ENCODE measurements around the gene TMEFF2. TPM values are rescaled to one million over a fixed set of nuclear protein-coding genes. Genes with fewer than 3 reads are reported as not detected.

The TMEFF2 gene
- total and polyA plus RNA-seq, 2 donors (not counting 1 experiment from before 2014, with no cell fraction given): not detected

GRCh38 chr2:191980483-191980882, 214.2 kb downstream of the TMEFF2 start:
- POLR2A ChIA-PET: no interaction called here
- Histone ChIP-seq H3K9ac (ENCODE audit: low read length) (no peak overlapping the region), H3K4me2 (replicated peaks; ENCODE audit: low read depth, low read length, poor library complexity, severe bottlenecking) (no peak overlapping the region), H3K27ac (ENCODE audit: low read length in 2 of 2) (no peak overlapping the region), H3K36me3 (replicated peaks in 1 of 2; ENCODE audit: control extremely low read depth in 1 of 2, control insufficient read depth in 1 of 2, extremely low read depth in 1 of 2, insufficient read depth in 2 of 2, low read length in 1 of 2) (no peaks in the 10 kb centered on the region), H3K4me3 (ENCODE audit: control extremely low read depth in 1 of 5, extremely low read depth in 1 of 5, insufficient read depth in 1 of 5, low read depth in 2 of 5, low read length in 4 of 5) (no peak overlapping the region), H3K79me2 (ENCODE audit: control insufficient read depth, insufficient read depth, low read length) (no peaks in the 10 kb centered on the region), H3K9me3 (ENCODE audit: control extremely low read depth in 1 of 3, control insufficient read depth in 2 of 3, insufficient read depth in 1 of 3, low read length in 2 of 3) (no peaks in the 10 kb centered on the region), H3K27me3 (replicated peaks in 1 of 4; ENCODE audit: control extremely low read depth in 1 of 4, control insufficient read depth in 3 of 4, insufficient read depth in 4 of 4, low read length in 3 of 4) (no peaks in the 10 kb centered on the region), H3K4me1 (ENCODE audit: control insufficient read depth in 2 of 2, insufficient read depth in 2 of 2, low read length in 2 of 2) (no peaks in the 10 kb centered on the region), H4K20me1 (ENCODE audit: control insufficient read depth, insufficient read depth, low read length, poor library complexity, severe bottlenecking) (no peaks in the 10 kb centered on the region), H2AFZ (ENCODE audit: insufficient read depth, low read depth, low read length, poor library complexity, severe bottlenecking) (no peak overlapping the region)
- WGBS (ENCODE audit: insufficient coverage): 84% methylated on average over 3 of the region's 3 CpGs
- CTCF ChIA-PET: no interaction called here
- DNase-seq (no peak), ATAC-seq (ENCODE audit: low read depth) (no peak)
- H3K4me3 Mint-ChIP-seq: no peak overlapping the region
- TF ChIP-seq EZH2 (IDR thresholded peaks at IDR 0.05; ENCODE audit: borderline replicate concordance, insufficient read depth, low read depth, low read length, poor library complexity, severe bottlenecking) (no peak), CTCF (IDR thresholded peaks at IDR 0.05) (no peak)
- intact Hi-C loops (cut with micrococcal nuclease): no loop called here
- no peaks in the 10 kb centered on the region for H3K9me3 Mint-ChIP-seq (ENCODE audit: insufficient read depth)
- H3K27ac Mint-ChIP-seq: no peak overlapping the region
- H3K4me1 Mint-ChIP-seq: no peaks in the 10 kb centered on the region
- H3K27me3 Mint-ChIP-seq: no peaks in the 10 kb centered on the region

DNA sequence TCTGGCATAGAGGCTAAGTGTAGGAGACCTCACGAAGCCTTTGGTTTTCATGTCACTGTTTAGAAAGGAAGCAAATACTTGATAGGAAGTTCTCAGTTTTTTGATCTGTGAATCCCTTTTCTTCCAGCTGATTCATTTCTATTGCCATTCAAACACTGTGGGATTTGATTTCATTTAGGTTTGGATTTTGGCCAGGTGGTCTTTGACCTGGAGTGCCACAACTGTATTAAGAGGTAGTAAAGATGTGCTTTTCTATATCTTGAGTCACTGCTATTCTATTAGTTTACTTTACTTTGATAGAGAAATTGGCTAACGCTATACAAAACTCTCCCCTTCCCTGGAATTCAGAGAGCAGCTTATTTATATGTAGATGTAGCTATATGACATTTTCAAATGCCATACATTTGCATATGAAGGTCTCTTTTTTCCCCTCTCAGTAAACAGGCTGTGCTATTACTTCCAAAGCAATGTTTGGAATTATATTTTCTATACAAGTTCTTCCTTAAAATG, 215.5 kb downstream of the TMEFF2 start:
- intact Hi-C loops (cut with micrococcal nuclease): no loop called here
- Histone ChIP-seq H3K4me2 (replicated peaks; ENCODE audit: low read depth, low read length, poor library complexity, severe bottlenecking) (no peak overlapping the region), H3K27me3 (replicated peaks in 1 of 4; ENCODE audit: control extremely low read depth in 1 of 4, control insufficient read depth in 3 of 4, insufficient read depth in 4 of 4, low read length in 3 of 4) (no peaks in the 10 kb centered on the region), H3K36me3 (replicated peaks in 1 of 2; ENCODE audit: control extremely low read depth in 1 of 2, control insufficient read depth in 1 of 2, extremely low read depth in 1 of 2, insufficient read depth in 2 of 2, low read length in 1 of 2) (no peaks in the 10 kb centered on the region), H3K9me3 (ENCODE audit: control extremely low read depth in 1 of 3, control insufficient read depth in 2 of 3, insufficient read depth in 1 of 3, low read length in 2 of 3) (no peaks in the 10 kb centered on the region), H4K20me1 (ENCODE audit: control insufficient read depth, insufficient read depth, low read length, poor library complexity, severe bottlenecking) (no peaks in the 10 kb centered on the region), H3K27ac (ENCODE audit: low read length in 2 of 2) (no peak overlapping the region), H3K4me1 (ENCODE audit: control insufficient read depth in 2 of 2, insufficient read depth in 2 of 2, low read length in 2 of 2) (no peaks in the 10 kb centered on the region), H3K79me2 (ENCODE audit: control insufficient read depth, insufficient read depth, low read length) (no peaks in the 10 kb centered on the region), H2AFZ (ENCODE audit: insufficient read depth, low read depth, low read length, poor library complexity, severe bottlenecking) (no peak overlapping the region), H3K9ac (ENCODE audit: low read length) (no peak overlapping the region), H3K4me3 (ENCODE audit: control extremely low read depth in 1 of 5, extremely low read depth in 1 of 5, insufficient read depth in 1 of 5, low read depth in 2 of 5, low read length in 4 of 5) (no peak overlapping the region)
- 100% methylated on average over 1 of the region's 2 CpGs for WGBS (ENCODE audit: insufficient coverage)
- ChIA-PET CTCF (interaction anchor here (1.4 kb wide), 1 partner anchor 9 kb away, joined by 4 read pairs; no protein-coding TSS in a partner anchor), POLR2A (no interaction called here)
- TF ChIP-seq CTCF (IDR thresholded peaks at IDR 0.05): no peak
- TF ChIP-seq EZH2 (IDR thresholded peaks at IDR 0.05; ENCODE audit: borderline replicate concordance, insufficient read depth, low read depth, low read length, poor library complexity, severe bottlenecking): no peak
- H3K27ac Mint-ChIP-seq: no peak overlapping the region
- H3K27me3 Mint-ChIP-seq: no peaks in the 10 kb centered on the region
- no peaks in the 10 kb centered on the region for H3K4me1 Mint-ChIP-seq
- H3K4me3 Mint-ChIP-seq: no peak overlapping the region
- DNase-seq (no peak), ATAC-seq (ENCODE audit: low read depth) (no peak)
- no peaks in the 10 kb centered on the region for H3K9me3 Mint-ChIP-seq (ENCODE audit: insufficient read depth)

Measured in B cell (primary cell).